GM21717 (cell line): ENCODE results near the gene EIF2B4.
A peak's percentile ranks its signal among the peaks of the same experiment; 100 is the strongest.
"Not testable (repeated sequence)": the region's sequence is repeated elsewhere in the genome, so short reads cannot be mapped to it uniquely, and the experiment has no call there.

Source experiments
- ATAC-seq: cut with Tn5 transposase; IDR thresholded peaks from one replicate; pipeline ENCODE4 v1.9.1; 2021; ENCODE audit warnings: mild to moderate bottlenecking, moderate library complexity; ENCODE audit not compliant: unreplicated experiment

Gene EIF2B4

GRCh38 chr2:27350106-27350693, 19.9 kb downstream of the EIF2B4 start:
- no peak for ATAC-seq

- ATAC-seq = no peak
These were observed 22.5 kb downstream of the EIF2B4 start for GRCh38 chr2:27347641-27348040.

GRCh38 chr2:27336173-27336572, 34.0 kb downstream of the EIF2B4 start:
- ATAC-seq = no peak

GRCh38 chr2:27335311-27335710, 34.8 kb downstream of the EIF2B4 start:
- ATAC-seq = no peak

- ATAC-seq = no peak
These were observed 45.4 kb downstream of the EIF2B4 start for GRCh38 chr2:27324720-27325119.

- no peak for ATAC-seq
These were observed 46.4 kb downstream of the EIF2B4 start for GRCh38 chr2:27323596-27324285.

GRCh38 chr2:27322766-27323595, 47.2 kb downstream of the EIF2B4 start, which contains the start of gene MPV17:
Gene MPV17 (minus strand): TSS chr2:27323097. CDS start chr2:27322517, 580 bp downstream.
- ATAC-seq = peak; percentile 91

GRCh38 chr2:27322301-27322765, 47.8 kb downstream of the EIF2B4 start:
- no peak for ATAC-seq

GRCh38 chr2:27320958-27321543, 49.1 kb downstream of the EIF2B4 start:
- ATAC-seq = no peak

- not testable (repeated sequence) for ATAC-seq
These were observed 50.3 kb downstream of the EIF2B4 start for GRCh38 chr2:27319839-27320238.

- no peak for ATAC-seq
These were observed 53.3 kb downstream of the EIF2B4 start for GRCh38 chr2:27316655-27317412.

- ATAC-seq = no peak
These were observed 55.0 kb downstream of the EIF2B4 start for GRCh38 chr2:27315122-27315521.

GRCh38 chr2:27314709-27315108, 55.4 kb downstream of the EIF2B4 start:
- ATAC-seq = no peak
